ENCODE measurements around the gene SLC5A6. TPM values are rescaled to one million over a fixed set of nuclear protein-coding genes. Genes with fewer than 3 reads are reported as not detected.
A peak's percentile ranks its signal among the peaks of the same experiment; 100 is the strongest.

Gene SLC5A6
- total and polyA plus RNA-seq, 2 donors (not counting 1 experiment from before 2014, with no cell fraction given): 50.8 to 52.6 TPM

GRCh38 chr2:27191070-27191829, 20.8 kb downstream of the SLC5A6 start:
- H3K27me3 Mint-ChIP-seq: no peaks in the 10 kb centered on the region
- peaks cover 0 to 1% (median 0%) of the 10 kb centered on the region in 3 donors for H3K9me3 ChIP-seq (ENCODE audit: control extremely low read depth in 1 of 3, control insufficient read depth in 2 of 3, insufficient read depth in 1 of 3, low read length in 2 of 3)
- H3K4me1 ChIP-seq (ENCODE audit: control insufficient read depth in 2 of 2, insufficient read depth in 2 of 2, low read length in 2 of 2): no peaks in the 10 kb centered on the region
- H3K27me3 ChIP-seq (replicated peaks in 1 of 4; ENCODE audit: control extremely low read depth in 1 of 4, control insufficient read depth in 3 of 4, insufficient read depth in 4 of 4, low read length in 3 of 4): no peaks in the 10 kb centered on the region
- intact Hi-C loops (cut with micrococcal nuclease): loop anchor here (1.0 kb wide), 2 partner anchors 93 to 140 kb away; partner anchors contain the start of gene AGBL5
- H3K27ac ChIP-seq (ENCODE audit: low read length in 2 of 2): no peak overlapping the region
- ATAC-seq (ENCODE audit: low read depth): peak; percentile 73
- no peak overlapping the region for H3K4me3 Mint-ChIP-seq
- no peak overlapping the region for H3K4me3 ChIP-seq (ENCODE audit: control extremely low read depth in 1 of 5, extremely low read depth in 1 of 5, insufficient read depth in 1 of 5, low read depth in 2 of 5, low read length in 4 of 5)
- no peaks in the 10 kb centered on the region for H3K4me1 Mint-ChIP-seq
- H3K27ac Mint-ChIP-seq: no peak overlapping the region
- POLR2A ChIA-PET: interaction anchor here (0.6 to 1.0 kb wide), 2 partner anchors 20 to 149 kb away, joined by 3 read pairs; partner anchors contain the start of genes ATRAID and SLC5A6
- no peak overlapping the region for H3K9ac ChIP-seq (ENCODE audit: low read length)
- H3K4me2 ChIP-seq (replicated peaks; ENCODE audit: low read depth, low read length, poor library complexity, severe bottlenecking): no peak overlapping the region
- no peaks in the 10 kb centered on the region for H3K79me2 ChIP-seq (ENCODE audit: control insufficient read depth, insufficient read depth, low read length)
- CTCF ChIA-PET: interaction anchor here (0.6 to 3.7 kb wide), 22 partner anchors 9 to 347 kb away, joined by 3 to 71 read pairs (median 3); partner anchors contain the start of genes ABHD1, KHK, PREB and TRIM54
- no peaks in the 10 kb centered on the region for H3K9me3 Mint-ChIP-seq (ENCODE audit: insufficient read depth)
- TF ChIP-seq, protein P1, sequence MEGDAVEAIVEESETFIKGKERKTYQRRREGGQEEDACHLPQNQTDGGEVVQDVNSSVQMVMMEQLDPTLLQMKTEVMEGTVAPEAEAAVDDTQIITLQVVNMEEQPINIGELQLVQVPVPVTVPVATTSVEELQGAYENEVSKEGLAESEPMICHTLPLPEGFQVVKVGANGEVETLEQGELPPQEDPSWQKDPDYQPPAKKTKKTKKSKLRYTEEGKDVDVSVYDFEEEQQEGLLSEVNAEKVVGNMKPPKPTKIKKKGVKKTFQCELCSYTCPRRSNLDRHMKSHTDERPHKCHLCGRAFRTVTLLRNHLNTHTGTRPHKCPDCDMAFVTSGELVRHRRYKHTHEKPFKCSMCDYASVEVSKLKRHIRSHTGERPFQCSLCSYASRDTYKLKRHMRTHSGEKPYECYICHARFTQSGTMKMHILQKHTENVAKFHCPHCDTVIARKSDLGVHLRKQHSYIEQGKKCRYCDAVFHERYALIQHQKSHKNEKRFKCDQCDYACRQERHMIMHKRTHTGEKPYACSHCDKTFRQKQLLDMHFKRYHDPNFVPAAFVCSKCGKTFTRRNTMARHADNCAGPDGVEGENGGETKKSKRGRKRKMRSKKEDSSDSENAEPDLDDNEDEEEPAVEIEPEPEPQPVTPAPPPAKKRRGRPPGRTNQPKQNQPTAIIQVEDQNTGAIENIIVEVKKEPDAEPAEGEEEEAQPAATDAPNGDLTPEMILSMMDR (IDR thresholded peaks at IDR 0.05): peak; percentile 74
- TF ChIP-seq EZH2 (IDR thresholded peaks at IDR 0.05; ENCODE audit: borderline replicate concordance, insufficient read depth, low read depth, low read length, poor library complexity, severe bottlenecking): no peak
- H2AFZ ChIP-seq (ENCODE audit: insufficient read depth, low read depth, low read length, poor library complexity, severe bottlenecking): no peak overlapping the region
- H4K20me1 ChIP-seq (ENCODE audit: control insufficient read depth, insufficient read depth, low read length, poor library complexity, severe bottlenecking): no peaks in the 10 kb centered on the region
- DNase-seq: peak; percentile 74
- WGBS (ENCODE audit: insufficient coverage): 63% methylated on average over 4 of the region's 8 CpGs
- no peaks in the 10 kb centered on the region for H3K36me3 ChIP-seq (replicated peaks in 1 of 2; ENCODE audit: control extremely low read depth in 1 of 2, control insufficient read depth in 1 of 2, extremely low read depth in 1 of 2, insufficient read depth in 2 of 2, low read length in 1 of 2)

- TF ChIP-seq EZH2 (IDR thresholded peaks at IDR 0.05; ENCODE audit: borderline replicate concordance, insufficient read depth, low read depth, low read length, poor library complexity, severe bottlenecking): no peak
- TF ChIP-seq, protein P1 (IDR thresholded peaks at IDR 0.05): no peak
- H3K4me1 Mint-ChIP-seq: no peaks in the 10 kb centered on the region
- no CpG with 5 or more reads among the region's 8 CpGs for WGBS (ENCODE audit: insufficient coverage)
- no peaks in the 10 kb centered on the region for H3K9me3 Mint-ChIP-seq (ENCODE audit: insufficient read depth)
- H3K27me3 Mint-ChIP-seq: no peaks in the 10 kb centered on the region
- ATAC-seq (ENCODE audit: low read depth) (no peak), DNase-seq (no peak)
- intact Hi-C loops (cut with micrococcal nuclease): no loop called here
- ChIA-PET POLR2A (no interaction called here), CTCF (interaction anchor here (3.2 to 3.7 kb wide), 2 partner anchors 94 to 228 kb away, joined by 11 to 71 read pairs; no protein-coding TSS in a partner anchor)
- Histone ChIP-seq H3K27ac (ENCODE audit: low read length in 2 of 2) (no peak overlapping the region), H3K4me1 (ENCODE audit: control insufficient read depth in 2 of 2, insufficient read depth in 2 of 2, low read length in 2 of 2) (no peaks in the 10 kb centered on the region), H3K27me3 (replicated peaks in 1 of 4; ENCODE audit: control extremely low read depth in 1 of 4, control insufficient read depth in 3 of 4, insufficient read depth in 4 of 4, low read length in 3 of 4) (no peaks in the 10 kb centered on the region), H3K36me3 (replicated peaks in 1 of 2; ENCODE audit: control extremely low read depth in 1 of 2, control insufficient read depth in 1 of 2, extremely low read depth in 1 of 2, insufficient read depth in 2 of 2, low read length in 1 of 2) (no peaks in the 10 kb centered on the region), H2AFZ (ENCODE audit: insufficient read depth, low read depth, low read length, poor library complexity, severe bottlenecking) (no peak overlapping the region), H3K4me2 (replicated peaks; ENCODE audit: low read depth, low read length, poor library complexity, severe bottlenecking) (no peak overlapping the region), H3K9me3 (ENCODE audit: control extremely low read depth in 1 of 3, control insufficient read depth in 2 of 3, insufficient read depth in 1 of 3, low read length in 2 of 3) (no peaks in the 10 kb centered on the region), H3K4me3 (ENCODE audit: control extremely low read depth in 1 of 5, extremely low read depth in 1 of 5, insufficient read depth in 1 of 5, low read depth in 2 of 5, low read length in 4 of 5) (no peak overlapping the region), H3K79me2 (ENCODE audit: control insufficient read depth, insufficient read depth, low read length) (no peaks in the 10 kb centered on the region), H3K9ac (ENCODE audit: low read length) (no peak overlapping the region), H4K20me1 (ENCODE audit: control insufficient read depth, insufficient read depth, low read length, poor library complexity, severe bottlenecking) (no peaks in the 10 kb centered on the region)
- no peak overlapping the region for H3K27ac Mint-ChIP-seq
- H3K4me3 Mint-ChIP-seq: no peak overlapping the region
These were observed 22.1 kb downstream of the SLC5A6 start for GRCh38 chr2:27189989-27190388.

All from B cell (primary cell).